HepG2 (cell line): ENCODE results near the gene DCUN1D2. TPM values are rescaled to one million over a fixed set of nuclear protein-coding genes. Genes with fewer than 3 reads are reported as not detected.

ENCODE experiments used
- ATAC-seq: fragments of 200-7000 bp; cut with Tn5 transposase; 3 replicates; pipeline ENCODE4 v1.9.1; 2020; ENCODE audit warnings: mild to moderate bottlenecking, moderate library complexity
- BruUV-seq: library from RNA; stranded (reverse); fragments of 400-500 nt; replicated peaks from 2 replicates; lab custom pipeline; 2021; lab: Mats Ljungman, UMichigan
- CTCF ChIA-PET: fragments of 300-600 bp; formaldehyde crosslinking; extraction: SDS; loops from one replicate; lab custom pipeline; 2021; ENCODE audit warnings: low total read pairs, inconsistent platforms, low intra/inter-chr PET ratio; lab: Yijun Ruan, JAX
- POLR2A ChIA-PET: fragments of 350-600 bp; sonication (Branson Sonifier 250); formaldehyde crosslinking; loops from one replicate; lab custom pipeline; 2020; ENCODE audit warnings: antibody characterized with exemption, inconsistent platforms; lab: Yijun Ruan, JAX
- DNase-seq: peaks from one replicate; pipeline ENCODE4 v3.0.0-alpha.2; 2015; ENCODE audit warnings: low spot score
- FAIRE-seq: peaks from 3 replicates; lab custom pipeline; 2011; peaks lifted over from hg19 to GRCh38; lab: Jason Lieb, UNC
- H2AFZ ChIP-seq: one replicate; pipeline ENCODE4 v1.6.1; 2011; ENCODE audit warnings: low read length, inconsistent platforms
- H3K27ac ChIP-seq: fragments of 300-600 bp; 3 replicates; pipeline ENCODE4 v1.8.0; 2011; ENCODE audit warnings: mixed run types, mild to moderate bottlenecking, mixed read lengths, low read length, inconsistent platforms; ENCODE audit not compliant: insufficient read depth; ENCODE audit errors: extremely low read length
- H3K27me3 ChIP-seq, 2 experiments: fragments of 200-600 bp in 1 of 2; 2 replicates in 1 of 2; 3 replicates in 1 of 2; pipeline versions ENCODE4 v1.6.0 to v1.8.0; 2011; ENCODE audit warnings: low read length in 2 of 2, mild to moderate bottlenecking in 2 of 2, moderate library complexity in 2 of 2, inconsistent platforms in 1 of 2; ENCODE audit not compliant: insufficient read depth in 2 of 2, control insufficient read depth in 1 of 2
- H3K36me3 ChIP-seq, 2 experiments: fragments of 200-600 bp in 1 of 2; replicated peaks in 1 of 2; 2 replicates in 1 of 2; 3 replicates in 1 of 2; pipeline versions ENCODE4 v1.5.1 to v1.8.0; 2011; ENCODE audit warnings: low read length in 2 of 2, inconsistent platforms in 1 of 2; ENCODE audit not compliant: insufficient read depth in 2 of 2, control insufficient read depth in 1 of 2
- H3K4me1 ChIP-seq: 2 replicates; pipeline ENCODE4 v1.5.1; 2012; ENCODE audit warnings: low read length, inconsistent platforms; ENCODE audit not compliant: insufficient read depth
- H3K4me2 ChIP-seq: 2 replicates; pipeline ENCODE4 v1.6.0; 2011; ENCODE audit warnings: low read depth, low read length, inconsistent platforms
- H3K4me3 ChIP-seq, 3 experiments: fragments of 200-600 bp in 1 of 3; sonication (generic), shearing (Covaris generic) in 1 of 3; replicated peaks in 1 of 3; 2 replicates each; pipeline ENCODE4 v1.5.1; 2011 to 2016; ENCODE audit warnings: low read length in 3 of 3, inconsistent platforms in 2 of 3, low read depth in 2 of 3, mild to moderate bottlenecking in 2 of 3, control low read depth in 1 of 3, mixed read lengths in 1 of 3; ENCODE audit not compliant: insufficient read depth in 1 of 3
- H3K79me2 ChIP-seq: one replicate; pipeline ENCODE4 v1.6.1; 2011; ENCODE audit warnings: low read length, inconsistent platforms; ENCODE audit not compliant: insufficient read depth
- H3K9ac ChIP-seq: 2 replicates; pipeline ENCODE4 v1.6.0; 2011; ENCODE audit warnings: mild to moderate bottlenecking, low read depth, low read length, inconsistent platforms; ENCODE audit not compliant: insufficient read depth
- H3K9me3 ChIP-seq: 2 replicates; pipeline ENCODE4 v1.5.1; 2012; ENCODE audit warnings: mild to moderate bottlenecking, low read length
- H4K20me1 ChIP-seq: 2 replicates; pipeline ENCODE4 v1.6.0; 2011; ENCODE audit warnings: inconsistent platforms, mild to moderate bottlenecking, low read length, moderate library complexity; ENCODE audit not compliant: insufficient read depth
- AGO2 ChIP-seq: fragments of 200-400 bp; formaldehyde crosslinking; optimal IDR thresholded peaks from 2 replicates; pipeline ENCODE3; 2017; ENCODE audit warnings: mild to moderate bottlenecking, low read depth, low read length, moderate library complexity
- RORA ChIP-seq: sonication (generic); formaldehyde crosslinking; IDR thresholded peaks from 2 replicates; pipeline ENCODE4 v1.5.0; 2020; ENCODE audit warnings: mild to moderate bottlenecking, missing genetic modification reagents, moderate library complexity
- ZBTB33 ChIP-seq: sonication (generic); formaldehyde crosslinking; IDR thresholded peaks from 2 replicates; pipeline ENCODE4 v1.4.0; 2020; ENCODE audit warnings: missing genetic modification reagents
- ZNF768 ChIP-seq: sonication (generic); formaldehyde crosslinking; IDR thresholded peaks from 2 replicates; pipeline ENCODE4 v1.4.0; 2020; ENCODE audit warnings: missing genetic modification reagents
- ZNF780A ChIP-seq: sonication (generic); formaldehyde crosslinking; IDR thresholded peaks from 2 replicates; pipeline ENCODE4 v1.8.0; 2022; ENCODE audit warnings: mild to moderate bottlenecking, missing genetic modification reagents, moderate library complexity
- WGBS: methylation state at CpG from one replicate; pipeline ENCODE4 v1.1.6; 2017; ENCODE audit warnings: low lambda C conversion rate; 5-methylcytosine and 5-hydroxymethylcytosine counted together
- in situ Hi-C: cut with HindIII; loops from 2 replicates; pipeline ENCODE4 v1.10.0; 2017; ENCODE audit warnings: low pct_unique_long_range_greater_than_20kb; ENCODE audit not compliant: extremely low pct_ligation_motif_present
- intact Hi-C: fragments of 100-400 bp; cut with micrococcal nuclease; formaldehyde crosslinking; loops from one replicate; pipeline ENCODE4 v1.10.0; 2022; ENCODE audit not compliant: unreplicated experiment
- polyA plus RNA-seq, 8 experiments: library from polyadenylated mRNA; depleted of rRNA in 3 of 8; stranded (reverse) in 7 of 8; unstranded in 1 of 8; fragments of >200 nt; fragmentation: Illumina TruSeq in 4 of 8; extraction: Trizol in 4 of 8; gene quantifications; 2 replicates each; pipeline versions ENCODE4 v1.2.1 to v1.2.3, GENCODE V29; 2011 to 2016; ENCODE audit warnings: low read depth in 4 of 8, missing spikeins in 1 of 8, mixed read lengths in 1 of 8; ENCODE audit not compliant: insufficient read depth in 1 of 8
- total RNA-seq, 5 experiments: library from RNA; depleted of rRNA; stranded (reverse); fragments of >200 nt; fragmentation: Illumina TruSeq; extraction: Trizol; gene quantifications; 2 replicates each; pipeline ENCODE4 v1.2.3, GENCODE V29; 2016; ENCODE audit warnings: low read depth in 1 of 5

DCUN1D2 gene
- total and polyA plus RNA-seq, 2 of the 13 experiments (the other 11 are each of a cell fraction or from before 2014, with no cell fraction given), result 9.1 to 9.6 TPM

GRCh38 chr13:113457510-113457909 lies 33.0 kb downstream of the DCUN1D2 start:
- no peak overlapping the region for H3K4me2 ChIP-seq
- H3K9ac ChIP-seq, result no peak overlapping the region
- no peak for FAIRE-seq
- no peak overlapping the region for H3K27ac ChIP-seq
- 97% methylated on average over 27 of the region's 27 CpGs for WGBS
- ChIA-PET CTCF (interaction anchor here (1.4 kb wide), 1 partner anchor 104 kb away, joined by 4 read pairs; no protein-coding TSS in a partner anchor), POLR2A (interaction anchor here (1.2 kb wide), 1 partner anchor 105 kb away, joined by 4 read pairs; no protein-coding TSS in a partner anchor)
- ATAC-seq, result no peak
- H3K4me1 ChIP-seq, result peaks cover 13% of the 10 kb centered on the region
- TSS peak; percentile 47 for BruUV-seq
- H3K4me3 ChIP-seq, result no peak overlapping the region
- no peaks in the 10 kb centered on the region for H3K9me3 ChIP-seq
- peaks cover 16 to 40% of the 10 kb centered on the region in 2 experiments for H3K36me3 ChIP-seq
- TF ChIP-seq ZBTB33 (CRISPR knock-in tag) (0 out of 2 replicates have a peak, but pooled peaks have one; percentile 10), AGO2 (peak; percentile 11), ZNF780A (no peak)
- no peaks in the 10 kb centered on the region for H4K20me1 ChIP-seq
- H3K79me2 ChIP-seq, result no peaks in the 10 kb centered on the region
- H3K27me3 ChIP-seq, result no peaks in the 10 kb centered on the region
- no peak for DNase-seq
- in situ Hi-C loops, result loop anchor here (5.0 kb wide), 1 partner anchor 105 kb away; no protein-coding TSS in a partner anchor
- no peak overlapping the region for H2AFZ ChIP-seq
- intact Hi-C loops, result no loop called here

GRCh38 chr13:113456116-113456702 lies 34.3 kb downstream of the DCUN1D2 start:
- Histone ChIP-seq H2AFZ (no peak overlapping the region), H3K27me3 (no peaks in the 10 kb centered on the region), H3K79me2 (no peaks in the 10 kb centered on the region), H3K4me1 (peaks cover 7% of the 10 kb centered on the region), H3K27ac (no peak overlapping the region), H3K9me3 (no peaks in the 10 kb centered on the region), H3K36me3 (peaks cover 16 to 36% of the 10 kb centered on the region in 2 experiments), H3K9ac (no peak overlapping the region), H3K4me2 (no peak overlapping the region), H4K20me1 (no peaks in the 10 kb centered on the region), H3K4me3 (no peak overlapping the region)
- in situ Hi-C loops (loop anchor here (5.0 kb wide), 1 partner anchor 106 kb away; no protein-coding TSS in a partner anchor), intact Hi-C loops (no loop called here)
- 99% methylated on average over 14 of the region's 16 CpGs for WGBS
- ChIA-PET POLR2A (no interaction called here), CTCF (no interaction called here)
- TF ChIP-seq ZNF768 (CRISPR knock-in tag) (peak; percentile 17; the same call in 1 of the 2 replicates), RORA (CRISPR knock-in tag) (no peak)
- no peak for ATAC-seq
- no TSS peak for BruUV-seq
- DNase-seq, result no peak
- no peak for FAIRE-seq
